MCF 10A (cell line): ENCODE results near the gene MRPS23. TPM values are rescaled to one million over a fixed set of nuclear protein-coding genes. Genes with fewer than 3 reads are reported as not detected.

Experiments used
- BruUV-seq: library from RNA; stranded (reverse); fragments of 400-500 nt; replicated peaks from 2 replicates; lab custom pipeline; 2021; lab: Mats Ljungman, UMichigan
- CTCF ChIA-PET: fragments of 300-600 bp; sonication (Branson Sonifier 250); formaldehyde crosslinking; extraction: SDS; loops from one replicate; lab custom pipeline; 2021; ENCODE audit warnings: antibody characterized with exemption, inconsistent platforms; lab: Yijun Ruan, JAX
- POLR2A ChIA-PET: fragments of 300-600, 350-650 bp; sonication (Branson Sonifier 250); formaldehyde crosslinking; extraction: SDS; loops from one replicate; lab custom pipeline; 2020; ENCODE audit warnings: antibody characterized with exemption, inconsistent platforms; lab: Yijun Ruan, JAX
- DNase-seq: peaks from one replicate; pipeline ENCODE4 v3.0.0-alpha.2; 2018; ENCODE audit not compliant: unreplicated experiment
- H3K27ac Mint-ChIP-seq: one replicate; pipeline ENCODE4 v1.8.0; 2022; ENCODE audit warnings: mild to moderate bottlenecking, low read depth, mixed read lengths; ENCODE audit not compliant: unreplicated experiment
- H3K27me3 Mint-ChIP-seq: one replicate; pipeline ENCODE4 v1.8.0; 2022; ENCODE audit warnings: mixed read lengths; ENCODE audit not compliant: insufficient read depth, unreplicated experiment
- H3K36me3 Mint-ChIP-seq: one replicate; pipeline ENCODE4 v1.8.0; 2022; ENCODE audit warnings: mild to moderate bottlenecking, moderate library complexity, mixed read lengths; ENCODE audit not compliant: insufficient read depth, unreplicated experiment
- H3K4me1 Mint-ChIP-seq: one replicate; pipeline ENCODE4 v1.8.0; 2022; ENCODE audit warnings: mixed read lengths; ENCODE audit not compliant: insufficient read depth, unreplicated experiment
- H3K4me3 Mint-ChIP-seq: one replicate; pipeline ENCODE4 v1.8.0; 2022; ENCODE audit warnings: mild to moderate bottlenecking, moderate library complexity, mixed read lengths; ENCODE audit not compliant: unreplicated experiment
- H3K9me3 Mint-ChIP-seq: one replicate; pipeline ENCODE4 v1.8.0; 2022; ENCODE audit warnings: mixed read lengths; ENCODE audit not compliant: unreplicated experiment
- intact Hi-C: fragments of 100-400 bp; cut with micrococcal nuclease; formaldehyde crosslinking; loops from 2 replicates; pipeline ENCODE4 v1.14.1; 2022
- total RNA-seq: library from RNA; stranded (reverse); gene quantifications from 2 replicates; pipeline ENCODE4 v1.2.3, GENCODE V29; 2022
- TF ChIP-seq, protein P1 (sequence below): fragments of 200-600 bp; IDR thresholded peaks from one replicate; pipeline ENCODE4 v1.8.0; 2022; ENCODE audit warnings: antibody characterized with exemption, mild to moderate bottlenecking; ENCODE audit not compliant: unreplicated experiment

Gene MRPS23
- total RNA-seq, 1 experiment from 2014 or later, result 59.3 TPM

DNA sequence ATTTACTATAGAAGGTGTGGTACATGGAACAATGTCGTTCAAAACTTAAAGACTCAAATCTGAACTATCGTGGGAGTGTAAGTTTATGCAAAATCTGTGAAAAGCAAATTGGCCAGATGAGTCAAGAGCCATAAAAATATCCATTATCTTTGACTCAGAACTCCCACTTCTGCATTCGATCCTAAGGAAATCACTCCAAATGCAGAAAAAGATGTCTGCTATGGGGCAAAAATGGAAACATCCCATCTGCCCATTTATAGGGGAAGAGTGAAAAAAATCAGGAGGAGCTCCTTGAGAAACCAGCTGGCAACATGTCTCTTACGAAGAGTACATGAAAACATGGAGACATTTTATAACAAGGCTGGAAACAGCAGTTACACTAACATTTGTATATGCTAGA, 61.1 kb downstream of the MRPS23 start:
- Mint-ChIP-seq H3K9me3 (no peaks in the 10 kb centered on the region), H3K4me1 (no peaks in the 10 kb centered on the region), H3K27me3 (peaks cover under 1% of the 10 kb centered on the region), H3K4me3 (no peak overlapping the region), H3K36me3 (no peaks in the 10 kb centered on the region), H3K27ac (no peak overlapping the region)
- ChIA-PET POLR2A (no interaction called here), CTCF (no interaction called here)
- BruUV-seq, result no TSS peak
- no peak for DNase-seq
- intact Hi-C loops, result no loop called here
- TF ChIP-seq, protein P1, sequence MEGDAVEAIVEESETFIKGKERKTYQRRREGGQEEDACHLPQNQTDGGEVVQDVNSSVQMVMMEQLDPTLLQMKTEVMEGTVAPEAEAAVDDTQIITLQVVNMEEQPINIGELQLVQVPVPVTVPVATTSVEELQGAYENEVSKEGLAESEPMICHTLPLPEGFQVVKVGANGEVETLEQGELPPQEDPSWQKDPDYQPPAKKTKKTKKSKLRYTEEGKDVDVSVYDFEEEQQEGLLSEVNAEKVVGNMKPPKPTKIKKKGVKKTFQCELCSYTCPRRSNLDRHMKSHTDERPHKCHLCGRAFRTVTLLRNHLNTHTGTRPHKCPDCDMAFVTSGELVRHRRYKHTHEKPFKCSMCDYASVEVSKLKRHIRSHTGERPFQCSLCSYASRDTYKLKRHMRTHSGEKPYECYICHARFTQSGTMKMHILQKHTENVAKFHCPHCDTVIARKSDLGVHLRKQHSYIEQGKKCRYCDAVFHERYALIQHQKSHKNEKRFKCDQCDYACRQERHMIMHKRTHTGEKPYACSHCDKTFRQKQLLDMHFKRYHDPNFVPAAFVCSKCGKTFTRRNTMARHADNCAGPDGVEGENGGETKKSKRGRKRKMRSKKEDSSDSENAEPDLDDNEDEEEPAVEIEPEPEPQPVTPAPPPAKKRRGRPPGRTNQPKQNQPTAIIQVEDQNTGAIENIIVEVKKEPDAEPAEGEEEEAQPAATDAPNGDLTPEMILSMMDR, result no peak

DNA sequence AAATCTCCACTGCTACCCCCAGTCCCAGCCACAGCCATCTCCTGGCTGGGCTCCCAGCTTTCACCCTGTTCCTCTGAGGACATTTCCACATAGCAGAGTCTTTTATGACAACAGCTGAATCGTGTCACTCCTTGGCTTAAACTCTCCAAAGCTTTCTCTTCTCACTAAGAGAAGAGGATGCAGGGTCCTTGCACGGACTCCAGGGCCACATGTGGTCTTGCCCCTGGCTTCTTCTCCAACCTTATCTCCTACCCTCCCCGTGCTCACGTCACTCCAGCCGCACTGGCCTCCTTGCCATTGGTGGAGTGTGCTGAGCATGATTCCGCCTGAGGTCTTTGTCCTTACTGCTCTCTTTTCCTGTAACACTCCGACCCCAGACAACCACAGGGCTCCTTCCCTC, 64.8 kb downstream of the MRPS23 start:
- no TSS peak for BruUV-seq
- intact Hi-C loops, result no loop called here
- Mint-ChIP-seq H3K36me3 (no peaks in the 10 kb centered on the region), H3K4me1 (no peaks in the 10 kb centered on the region), H3K27ac (no peak overlapping the region), H3K27me3 (no peaks in the 10 kb centered on the region), H3K9me3 (no peaks in the 10 kb centered on the region), H3K4me3 (no peak overlapping the region)
- CTCF ChIA-PET, result interaction anchor here (0.7 to 2.9 kb wide), 7 partner anchors 8 to 1133 kb away, joined by 3 to 8 read pairs (median 4); no protein-coding TSS in a partner anchor
- POLR2A ChIA-PET, result no interaction called here
- TF ChIP-seq, protein P1, result no peak
- DNase-seq, result no peak

Other genes with a start within 250 kb of the MRPS23 start
- gene CCDC182, start 104.7 kb downstream of the MRPS23 start, total RNA-seq, result not detected in 2 replicates
- 15.6 and 21.5 TPM in 2 replicates for gene CUEDC1, start 105.4 kb upstream of the MRPS23 start, total RNA-seq
- 66.8 and 69.1 TPM in 2 replicates for gene VEZF1, start 138.2 kb upstream of the MRPS23 start, total RNA-seq
- gene SRSF1, start 157.2 kb upstream of the MRPS23 start, total RNA-seq, result 381 and 493 TPM in 2 replicates
- 15.5 and 22.3 TPM in 2 replicates for gene DYNLL2, start 233.4 kb upstream of the MRPS23 start, total RNA-seq